NB4 (cell line): ENCODE data around the gene KCNG2.

Source experiments
- DNase-seq: peaks from one replicate; pipeline ENCODE4 v3.0.0; 2010; ENCODE audit warnings: low read depth
- H3K4me3 ChIP-seq: one replicate; pipeline ENCODE4 v1.5.1; 2011; ENCODE audit warnings: mild to moderate bottlenecking, low read depth, low read length, moderate library complexity
- MAX ChIP-seq: IDR thresholded peaks from 2 replicates; pipeline ENCODE4 v1.6.1; 2011; ENCODE audit warnings: low read depth, low read length
- MYC ChIP-seq: IDR thresholded peaks from 2 replicates; pipeline ENCODE4 v1.6.1; 2011; ENCODE audit warnings: low read depth, low read length
- POLR2A ChIP-seq: IDR thresholded peaks from 2 replicates; pipeline ENCODE4 v1.6.1; 2011; ENCODE audit warnings: mild to moderate bottlenecking; ENCODE audit not compliant: insufficient read length; ENCODE audit errors: extremely low read depth
- TF ChIP-seq, protein P1 (sequence below): IDR thresholded peaks from one replicate; pipeline ENCODE4 v1.5.1; 2012; ENCODE audit warnings: low read depth, low read length

Gene KCNG2

DNA sequence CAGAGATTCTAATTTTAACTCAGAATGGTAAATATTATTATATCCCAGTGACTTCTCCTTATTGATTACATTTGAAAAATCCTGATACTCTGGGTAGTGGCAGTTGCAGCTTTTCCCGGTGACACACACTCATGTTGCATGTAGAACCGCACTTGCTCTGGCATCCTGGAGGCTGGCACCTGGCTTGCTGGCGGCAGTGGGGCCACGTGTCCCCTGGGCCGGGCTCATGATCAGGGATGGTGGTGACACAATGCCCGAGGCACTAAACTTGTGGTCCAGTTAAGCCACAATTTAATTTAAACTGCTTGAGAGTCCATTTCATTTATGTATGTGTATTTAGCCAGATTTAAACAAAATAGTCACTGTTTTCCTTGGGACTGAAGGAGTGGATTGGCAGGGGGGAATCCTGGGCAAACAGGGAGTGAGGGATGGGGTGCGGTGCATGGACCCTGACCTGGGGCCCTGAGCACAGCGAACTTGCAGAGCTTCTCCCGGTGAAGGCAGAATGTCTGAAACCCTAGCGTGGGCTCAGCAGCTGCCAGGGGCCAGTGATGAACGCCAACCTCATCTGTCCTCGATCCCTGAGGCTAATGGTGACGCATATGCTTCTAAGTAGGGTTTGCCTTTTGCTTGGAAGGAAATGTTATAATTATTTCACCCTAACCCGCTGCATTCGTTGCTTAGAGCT is 50.0 kb downstream of the KCNG2 start:
- H3K4me3 ChIP-seq = no peak overlapping the region
- no peak for DNase-seq
- TF ChIP-seq POLR2A (no peak), MAX (no peak), MYC (no peak)
- TF ChIP-seq, protein P1, sequence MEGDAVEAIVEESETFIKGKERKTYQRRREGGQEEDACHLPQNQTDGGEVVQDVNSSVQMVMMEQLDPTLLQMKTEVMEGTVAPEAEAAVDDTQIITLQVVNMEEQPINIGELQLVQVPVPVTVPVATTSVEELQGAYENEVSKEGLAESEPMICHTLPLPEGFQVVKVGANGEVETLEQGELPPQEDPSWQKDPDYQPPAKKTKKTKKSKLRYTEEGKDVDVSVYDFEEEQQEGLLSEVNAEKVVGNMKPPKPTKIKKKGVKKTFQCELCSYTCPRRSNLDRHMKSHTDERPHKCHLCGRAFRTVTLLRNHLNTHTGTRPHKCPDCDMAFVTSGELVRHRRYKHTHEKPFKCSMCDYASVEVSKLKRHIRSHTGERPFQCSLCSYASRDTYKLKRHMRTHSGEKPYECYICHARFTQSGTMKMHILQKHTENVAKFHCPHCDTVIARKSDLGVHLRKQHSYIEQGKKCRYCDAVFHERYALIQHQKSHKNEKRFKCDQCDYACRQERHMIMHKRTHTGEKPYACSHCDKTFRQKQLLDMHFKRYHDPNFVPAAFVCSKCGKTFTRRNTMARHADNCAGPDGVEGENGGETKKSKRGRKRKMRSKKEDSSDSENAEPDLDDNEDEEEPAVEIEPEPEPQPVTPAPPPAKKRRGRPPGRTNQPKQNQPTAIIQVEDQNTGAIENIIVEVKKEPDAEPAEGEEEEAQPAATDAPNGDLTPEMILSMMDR = no peak

- DNase-seq = no peak
- TF ChIP-seq, protein P1 = no peak
- TF ChIP-seq MYC (no peak), POLR2A (no peak), MAX (no peak)
- H3K4me3 ChIP-seq = no peak overlapping the region
Observed at GRCh38 chr18:79848294-79848578, 50.5 kb downstream of the KCNG2 start.

DNA sequence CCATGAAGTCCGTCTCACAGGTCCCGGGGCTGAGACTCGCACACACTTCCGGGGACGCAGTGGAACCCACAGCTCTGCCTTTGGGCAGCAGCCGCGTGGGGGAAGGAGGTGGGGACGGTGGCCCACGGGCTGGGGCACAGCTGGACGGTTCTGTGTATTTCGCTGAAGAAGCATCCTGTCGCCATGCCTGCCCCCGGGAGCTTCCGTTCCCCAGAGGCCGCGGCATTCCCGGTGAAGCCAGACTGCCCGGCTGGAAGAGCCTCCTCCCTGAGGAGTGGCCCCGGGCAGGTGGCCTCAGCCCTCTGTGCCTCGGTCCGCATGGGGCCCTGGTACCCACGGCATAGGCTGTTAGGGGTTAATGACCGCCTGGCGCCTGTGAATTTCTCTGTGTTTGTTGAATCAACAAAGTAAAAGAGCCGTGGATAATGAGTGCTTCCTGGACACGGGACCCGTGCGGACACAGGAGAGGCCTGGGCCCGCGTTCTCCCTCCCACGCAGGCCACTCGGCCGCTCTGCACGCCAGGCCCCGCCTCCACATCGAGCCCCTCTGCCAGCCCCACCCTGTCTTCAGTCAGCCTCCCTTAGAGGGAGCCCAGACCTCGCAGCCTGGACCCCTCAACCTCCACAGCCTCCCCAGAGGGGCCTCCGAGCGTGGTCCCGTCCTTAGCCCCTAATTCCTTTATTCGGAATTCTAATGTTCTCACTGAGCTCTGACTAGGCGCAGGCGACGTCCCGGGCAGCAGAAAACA is 51.0 kb downstream of the KCNG2 start:
- no peak for TF ChIP-seq POLR2A
- no peak for TF ChIP-seq MAX
- H3K4me3 ChIP-seq = no peak overlapping the region
- DNase-seq = no peak

- no peak overlapping the region for H3K4me3 ChIP-seq
- no peak for DNase-seq
Observed at GRCh38 chr18:79849328-79850207, 51.8 kb downstream of the KCNG2 start.

DNA sequence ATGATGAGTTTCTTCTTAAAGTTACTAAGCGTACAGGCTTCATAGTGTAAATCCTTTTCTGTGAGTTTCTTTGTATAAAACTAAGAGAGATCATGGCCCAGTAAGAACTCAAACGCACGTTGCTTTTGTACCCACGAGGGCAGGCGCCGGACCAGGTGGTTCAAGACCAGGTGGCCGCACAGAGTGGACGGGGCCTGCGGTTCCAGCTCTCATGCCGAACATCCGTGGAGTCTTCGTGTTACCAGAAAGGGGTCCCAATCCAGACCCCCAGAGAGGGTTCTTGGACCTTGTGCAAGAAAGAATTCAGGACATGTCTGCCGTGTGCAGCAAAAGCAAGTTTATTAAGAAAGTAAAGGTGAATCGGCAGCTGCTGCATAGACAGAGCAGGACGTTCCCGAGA is 53.0 kb downstream of the KCNG2 start:
- no peak overlapping the region for H3K4me3 ChIP-seq
- no peak for DNase-seq
- no peak for TF ChIP-seq MYC
- no peak for TF ChIP-seq POLR2A
- TF ChIP-seq, protein P1 = no peak
- no peak for TF ChIP-seq MAX

More at GRCh38 chr18:79849328-79850207, 51.8 kb downstream of the KCNG2 start:
- TF ChIP-seq MAX (no peak), MYC (no peak), POLR2A (no peak)
- TF ChIP-seq, protein P1 = no peak

DNA sequence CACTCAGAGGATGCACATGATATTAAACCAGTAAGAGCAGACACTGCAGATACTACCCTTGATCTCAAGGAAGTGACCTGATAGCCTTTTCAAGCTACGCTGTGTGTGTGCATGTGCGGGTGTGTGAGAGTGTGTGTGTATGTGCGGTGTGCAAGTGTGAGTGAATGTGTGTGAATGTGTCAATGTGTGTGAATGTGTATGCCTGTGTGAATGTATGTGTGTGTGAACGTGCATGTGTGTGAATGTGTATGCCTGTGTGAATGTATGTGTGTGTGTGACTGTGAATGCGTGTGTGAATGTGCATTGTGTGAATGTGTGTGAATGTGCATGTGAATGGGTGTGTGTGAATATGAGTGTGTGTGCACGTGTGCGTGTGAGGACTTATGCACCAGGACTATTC is 53.8 kb downstream of the KCNG2 start:
- H3K4me3 ChIP-seq = no peak overlapping the region
- DNase-seq = no peak
- TF ChIP-seq MAX (no peak), MYC (no peak), POLR2A (no peak)
- TF ChIP-seq, protein P1 = no peak
